GM12892 (cell line): ENCODE results near the gene AP4E1.

Source experiments
- POLR2A ChIP-seq: IDR thresholded peaks from 2 replicates; pipeline ENCODE4 v1.6.1; 2011; ENCODE audit warnings: low read depth, low read length, control low read depth
- POLR2AphosphoS5 ChIP-seq: IDR thresholded peaks from 2 replicates; pipeline ENCODE4 v1.6.1; 2011; ENCODE audit warnings: low read depth, low read length, control low read depth

DNA sequence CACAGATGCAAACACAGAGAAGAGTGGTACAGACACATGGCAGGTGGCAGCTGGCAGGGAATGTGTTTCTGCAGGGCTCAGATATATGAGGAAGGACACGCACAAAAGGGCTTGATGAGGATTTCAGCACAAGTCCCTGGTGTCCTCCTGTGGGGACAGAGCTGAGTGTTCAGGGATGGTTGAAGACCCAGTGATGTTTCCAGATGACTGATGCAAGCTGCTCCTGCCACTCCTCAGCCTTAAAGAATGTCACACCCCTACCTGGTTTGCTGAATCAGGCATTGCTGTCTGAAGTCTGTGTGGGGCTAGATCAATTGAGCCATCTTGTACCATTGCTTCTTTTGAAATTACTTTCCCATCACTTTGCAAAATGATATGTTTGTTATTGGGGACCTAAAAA lies 146.1 kb downstream of the AP4E1 start:
- no peak for TF ChIP-seq POLR2AphosphoS5
- no peak for TF ChIP-seq POLR2A
